ENCODE data around the gene MAPK13. TPM values are rescaled to one million over a fixed set of nuclear protein-coding genes. Genes with fewer than 3 reads are reported as not detected.

The MAPK13 gene
- total RNA-seq, 3 donors from 2014 or later: 2.6 to 45.2 (median 30.2) TPM

DNA sequence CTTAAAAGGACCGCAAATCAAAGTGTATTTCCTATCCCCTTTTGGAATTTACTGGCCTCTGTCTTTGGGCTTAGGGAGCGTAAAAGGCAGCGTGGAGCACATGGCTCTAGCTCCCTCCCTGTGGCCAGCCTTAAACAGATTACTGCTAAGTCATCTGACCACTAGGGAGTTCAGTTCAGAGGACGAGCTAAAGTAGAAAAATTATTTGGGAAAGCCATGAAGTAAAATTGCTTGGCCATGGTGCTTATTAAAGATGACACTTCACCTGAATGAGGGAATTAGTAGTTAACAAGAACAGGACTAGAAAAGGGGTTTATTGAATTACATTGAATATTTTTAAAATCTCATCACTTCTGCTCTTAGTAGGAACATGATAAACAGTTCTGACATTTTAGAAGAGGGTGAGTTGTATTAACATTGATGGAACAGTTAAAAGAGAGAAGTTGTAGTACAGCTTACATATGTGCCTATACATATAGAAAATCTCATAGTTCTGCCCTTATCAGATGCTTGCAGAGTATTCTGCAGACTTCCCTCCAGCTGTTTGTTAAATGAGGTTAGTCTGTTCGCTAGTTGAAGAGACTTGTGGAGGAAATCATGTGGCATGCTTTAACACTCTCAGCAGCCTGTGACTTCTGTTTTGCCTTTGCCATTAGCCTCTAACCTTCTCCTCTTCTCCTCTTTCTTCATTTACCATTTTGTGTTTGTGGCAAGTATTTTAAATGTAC, 31.2 kb upstream of the MAPK13 start:
- H3K36me3 ChIP-seq: no peaks in the 10 kb centered on the region
- H3K4me1 ChIP-seq: no peaks in the 10 kb centered on the region
- intact Hi-C loops (cut with DNase I; ENCODE audit: low total_unique reads): loop anchor here (5.0 kb wide), 1 partner anchor 72 kb away; the partner anchor contains the start of gene MAPK14
- DNase-seq (ENCODE audit: low spot score in 2 of 2): no peak
- no peaks in the 10 kb centered on the region for H3K27me3 ChIP-seq
- H3K4me3 ChIP-seq: no peak overlapping the region
- no peaks in the 10 kb centered on the region for H3K9me3 ChIP-seq
- TF ChIP-seq, protein P1, sequence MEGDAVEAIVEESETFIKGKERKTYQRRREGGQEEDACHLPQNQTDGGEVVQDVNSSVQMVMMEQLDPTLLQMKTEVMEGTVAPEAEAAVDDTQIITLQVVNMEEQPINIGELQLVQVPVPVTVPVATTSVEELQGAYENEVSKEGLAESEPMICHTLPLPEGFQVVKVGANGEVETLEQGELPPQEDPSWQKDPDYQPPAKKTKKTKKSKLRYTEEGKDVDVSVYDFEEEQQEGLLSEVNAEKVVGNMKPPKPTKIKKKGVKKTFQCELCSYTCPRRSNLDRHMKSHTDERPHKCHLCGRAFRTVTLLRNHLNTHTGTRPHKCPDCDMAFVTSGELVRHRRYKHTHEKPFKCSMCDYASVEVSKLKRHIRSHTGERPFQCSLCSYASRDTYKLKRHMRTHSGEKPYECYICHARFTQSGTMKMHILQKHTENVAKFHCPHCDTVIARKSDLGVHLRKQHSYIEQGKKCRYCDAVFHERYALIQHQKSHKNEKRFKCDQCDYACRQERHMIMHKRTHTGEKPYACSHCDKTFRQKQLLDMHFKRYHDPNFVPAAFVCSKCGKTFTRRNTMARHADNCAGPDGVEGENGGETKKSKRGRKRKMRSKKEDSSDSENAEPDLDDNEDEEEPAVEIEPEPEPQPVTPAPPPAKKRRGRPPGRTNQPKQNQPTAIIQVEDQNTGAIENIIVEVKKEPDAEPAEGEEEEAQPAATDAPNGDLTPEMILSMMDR (IDR thresholded peaks at IDR 0.05): no peak
- no peak for TF ChIP-seq POLR2A (IDR thresholded peaks at IDR 0.05)
- TF ChIP-seq POLR2AphosphoS5 (IDR thresholded peaks at IDR 0.05): no peak
- H3K27ac ChIP-seq: no peak overlapping the region

DNA sequence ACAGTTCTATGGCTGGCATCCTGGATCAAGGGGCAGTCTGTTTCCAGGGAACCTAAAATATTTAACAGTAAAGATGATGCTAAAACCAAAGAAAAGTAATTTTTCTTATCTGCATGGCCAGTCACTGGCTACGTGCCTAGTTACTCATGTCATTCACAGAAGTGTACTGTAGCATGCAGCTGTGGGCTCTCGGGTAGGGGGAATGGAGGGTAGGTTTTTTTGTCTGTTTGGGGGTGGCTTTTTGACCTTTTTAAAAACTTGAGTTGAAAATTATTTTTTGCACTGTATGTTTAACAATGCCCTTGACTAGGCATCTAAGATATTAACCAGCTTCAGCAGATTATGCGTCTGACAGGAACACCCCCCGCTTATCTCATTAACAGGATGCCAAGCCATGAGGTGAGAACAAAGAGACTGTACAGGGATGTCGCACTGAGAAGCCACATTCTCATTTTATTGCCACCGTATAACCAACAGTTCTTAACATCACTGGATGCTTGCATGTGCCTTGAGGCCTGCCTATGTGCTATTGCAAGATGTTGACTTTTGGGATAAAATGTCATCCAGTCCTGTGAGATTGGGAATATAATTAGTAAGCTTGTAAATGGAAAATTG, 30.3 kb upstream of the MAPK13 start:
- TF ChIP-seq POLR2AphosphoS5 (IDR thresholded peaks at IDR 0.05) (no peak), POLR2A (IDR thresholded peaks at IDR 0.05) (no peak)
- TF ChIP-seq, protein P1 (IDR thresholded peaks at IDR 0.05): no peak
- H3K9me3 ChIP-seq: no peaks in the 10 kb centered on the region
- no peaks in the 10 kb centered on the region for H3K4me1 ChIP-seq
- H3K27ac ChIP-seq: no peak overlapping the region
- no peak for DNase-seq (ENCODE audit: low spot score in 2 of 2)
- intact Hi-C loops (cut with DNase I; ENCODE audit: low total_unique reads): loop anchor here (5.0 kb wide), 1 partner anchor 73 kb away; the partner anchor contains the start of gene MAPK14
- no peak overlapping the region for H3K4me3 ChIP-seq
- no peaks in the 10 kb centered on the region for H3K36me3 ChIP-seq
- no peaks in the 10 kb centered on the region for H3K27me3 ChIP-seq

DNA sequence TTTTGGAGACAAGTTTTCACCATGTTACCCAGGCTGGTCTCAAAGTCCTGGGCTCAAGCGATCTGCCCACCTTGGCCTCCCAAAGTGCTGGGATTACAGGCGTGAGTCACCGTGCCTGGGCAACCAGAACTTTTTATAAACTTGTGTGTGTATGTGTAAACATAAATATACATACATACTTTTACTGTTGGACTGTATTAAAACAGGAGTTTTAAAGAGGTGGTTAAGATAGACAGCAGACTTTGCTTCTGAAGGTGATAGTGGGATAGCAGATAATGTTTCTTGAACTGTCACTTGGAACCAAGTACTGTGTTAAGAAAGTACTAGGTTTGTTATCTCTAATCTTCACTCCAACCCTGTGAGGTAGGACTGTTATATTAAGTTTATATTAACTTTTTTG, 28.6 kb upstream of the MAPK13 start:
- Histone ChIP-seq H3K36me3 (no peaks in the 10 kb centered on the region), H3K9me3 (no peaks in the 10 kb centered on the region), H3K27me3 (no peaks in the 10 kb centered on the region), H3K4me3 (no peak overlapping the region), H3K4me1 (no peaks in the 10 kb centered on the region), H3K27ac (no peak overlapping the region)
- no peak for DNase-seq (ENCODE audit: low spot score in 2 of 2)
- intact Hi-C loops (cut with DNase I; ENCODE audit: low total_unique reads): no loop called here
- TF ChIP-seq POLR2AphosphoS5 (IDR thresholded peaks at IDR 0.05): no peak
- TF ChIP-seq, protein P1 (IDR thresholded peaks at IDR 0.05): no peak
- no peak for TF ChIP-seq POLR2A (IDR thresholded peaks at IDR 0.05)

DNA sequence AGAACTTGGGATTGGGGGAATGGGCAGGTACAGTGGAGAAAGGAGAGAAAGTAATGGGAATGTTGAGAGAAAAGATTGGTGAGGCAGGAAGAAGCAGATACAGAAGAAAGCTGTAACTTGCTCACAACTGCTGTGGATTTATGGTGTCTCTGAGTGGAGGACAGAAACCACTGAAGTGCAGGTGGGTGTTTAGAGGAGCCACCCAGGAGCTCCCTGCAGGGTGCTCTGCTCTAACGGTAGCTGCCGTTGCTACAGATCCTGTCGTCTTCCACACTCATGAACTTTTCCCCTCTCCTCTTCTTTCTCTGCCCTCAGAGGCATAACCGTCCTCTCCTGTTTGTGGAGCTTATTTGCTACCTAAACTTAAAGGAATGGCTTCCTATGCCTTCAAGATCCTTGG, 27.5 kb upstream of the MAPK13 start:
- Histone ChIP-seq H3K4me3 (no peak overlapping the region), H3K36me3 (no peaks in the 10 kb centered on the region), H3K4me1 (no peaks in the 10 kb centered on the region), H3K27me3 (no peaks in the 10 kb centered on the region), H3K27ac (no peak overlapping the region), H3K9me3 (no peaks in the 10 kb centered on the region)
- DNase-seq (ENCODE audit: low spot score in 2 of 2): no peak
- intact Hi-C loops (cut with DNase I; ENCODE audit: low total_unique reads): no loop called here
- TF ChIP-seq, protein P1 (IDR thresholded peaks at IDR 0.05): no peak
- TF ChIP-seq POLR2AphosphoS5 (IDR thresholded peaks at IDR 0.05) (no peak), POLR2A (IDR thresholded peaks at IDR 0.05) (no peak)

DNA sequence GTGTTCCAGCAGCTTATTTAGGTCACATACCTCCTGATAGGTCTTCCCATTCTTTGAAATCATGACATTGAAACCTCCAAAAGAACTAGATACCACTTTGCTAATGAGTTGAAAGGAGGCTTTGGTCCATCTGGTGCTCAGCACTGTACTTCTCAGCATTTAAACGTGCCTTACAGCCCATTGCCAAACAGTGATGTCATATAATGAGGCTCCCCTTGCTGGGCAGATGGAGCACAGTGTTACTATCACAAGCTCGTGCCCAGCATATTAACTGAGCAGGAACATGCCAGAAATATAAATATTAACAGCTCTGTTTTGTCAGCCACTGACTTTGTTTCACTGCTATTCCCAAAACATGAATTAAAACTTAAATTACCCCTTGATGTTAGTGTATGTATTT, 25.5 kb upstream of the MAPK13 start:
- no peaks in the 10 kb centered on the region for H3K36me3 ChIP-seq
- H3K27ac ChIP-seq: no peak overlapping the region
- DNase-seq (ENCODE audit: low spot score in 2 of 2): no peak
- TF ChIP-seq POLR2AphosphoS5 (IDR thresholded peaks at IDR 0.05) (no peak), POLR2A (IDR thresholded peaks at IDR 0.05) (no peak)
- TF ChIP-seq, protein P1 (IDR thresholded peaks at IDR 0.05): no peak
- no peaks in the 10 kb centered on the region for H3K27me3 ChIP-seq
- H3K9me3 ChIP-seq: no peaks in the 10 kb centered on the region
- intact Hi-C loops (cut with DNase I; ENCODE audit: low total_unique reads): no loop called here
- H3K4me3 ChIP-seq: no peak overlapping the region
- no peaks in the 10 kb centered on the region for H3K4me1 ChIP-seq

All from breast epithelium (tissue), 4 donors.